Activated CD8-positive, alpha-beta memory T cell treated with anti-CD3 and anti-CD28 coated beads for 24 hours (primary cell): ENCODE data around the gene CWC27.
"Not testable (repeated sequence)": the region's sequence is repeated elsewhere in the genome, so short reads cannot be mapped to it uniquely, and the experiment has no call there.

Experiments
- DNase-seq: peaks from one replicate; pipeline ENCODE4 v3.0.0-alpha.2; 2020

Gene CWC27

GRCh38 chr5:64853777-64854176, 85.0 kb downstream of the CWC27 start:
- DNase-seq, result no peak

GRCh38 chr5:64854855-64855254, 86.1 kb downstream of the CWC27 start:
- DNase-seq, result no peak

GRCh38 chr5:64859881-64860280, 91.2 kb downstream of the CWC27 start:
- DNase-seq, result no peak

- DNase-seq, result no peak
Measured at GRCh38 chr5:64861281-64861680, 92.6 kb downstream of the CWC27 start.

- no peak for DNase-seq
Measured at GRCh38 chr5:64864171-64864570, 95.4 kb downstream of the CWC27 start.

GRCh38 chr5:64865662-64866061, 96.9 kb downstream of the CWC27 start:
- DNase-seq, result no peak

GRCh38 chr5:64869419-64869818, 100.7 kb downstream of the CWC27 start:
- no peak for DNase-seq

- DNase-seq, result no peak
Measured at GRCh38 chr5:64872044-64872443, 103.3 kb downstream of the CWC27 start.

GRCh38 chr5:64873441-64873840, 104.7 kb downstream of the CWC27 start:
- DNase-seq, result no peak

GRCh38 chr5:64874753-64875152, 106.0 kb downstream of the CWC27 start:
- DNase-seq, result no peak

- DNase-seq, result no peak
Measured at GRCh38 chr5:64876203-64876602, 107.5 kb downstream of the CWC27 start.

- no peak for DNase-seq
Measured at GRCh38 chr5:64880821-64881220, 112.1 kb downstream of the CWC27 start.

GRCh38 chr5:64883912-64884311, 115.2 kb downstream of the CWC27 start:
- no peak for DNase-seq

GRCh38 chr5:64884541-64884940, 115.8 kb downstream of the CWC27 start:
- no peak for DNase-seq

GRCh38 chr5:64887910-64888309, 119.2 kb downstream of the CWC27 start:
- DNase-seq, result no peak

- DNase-seq, result no peak
Measured at GRCh38 chr5:64895748-64896147, 127.0 kb downstream of the CWC27 start.

- no peak for DNase-seq
Measured at GRCh38 chr5:64899838-64900237, 131.1 kb downstream of the CWC27 start.

- no peak for DNase-seq
Measured at GRCh38 chr5:64900618-64901017, 131.9 kb downstream of the CWC27 start.

GRCh38 chr5:64907399-64907798, 138.7 kb downstream of the CWC27 start:
- DNase-seq, result not testable (repeated sequence)

- no peak for DNase-seq
Measured at GRCh38 chr5:64914396-64914795, 145.7 kb downstream of the CWC27 start.

- no peak for DNase-seq
Measured at GRCh38 chr5:64918083-64918482, 149.4 kb downstream of the CWC27 start.

GRCh38 chr5:64921386-64921785, 152.7 kb downstream of the CWC27 start:
- no peak for DNase-seq

- DNase-seq, result no peak
Measured at GRCh38 chr5:64923151-64923685, 154.5 kb downstream of the CWC27 start.

GRCh38 chr5:64925123-64925522, 156.4 kb downstream of the CWC27 start:
- no peak for DNase-seq

- DNase-seq, result no peak
Measured at GRCh38 chr5:64929833-64930232, 161.1 kb downstream of the CWC27 start.
